Gastroesophageal sphincter (tissue), 4 donors: ENCODE measurements around the gene TCF7L1. TPM values are rescaled to one million over a fixed set of nuclear protein-coding genes. Genes with fewer than 3 reads are reported as not detected.
"Not testable (repeated sequence)": the region's sequence is repeated elsewhere in the genome, so short reads cannot be mapped to it uniquely, and the experiment has no call there.

ENCODE experiments used
- ATAC-seq: fragments of 150-250 bp; one replicate; pipeline ENCODE4 v1.9.1; 2016; ENCODE audit warnings: mild to moderate bottlenecking, moderate library complexity
- H3K27ac ChIP-seq, 4 donors: fragments of 200-600 bp; sonication (generic) in 3 of 4; 1 replicate in 3 of 4; 2 replicates in 1 of 4; pipeline ENCODE4 v1.5.1; 2016 to 2019
- H3K27me3 ChIP-seq: fragments of 200-600 bp; sonication (generic); one replicate; pipeline ENCODE4 v1.5.1; 2019
- H3K36me3 ChIP-seq, 2 donors: fragments of 200-600 bp; sonication (generic); one replicate each; pipeline ENCODE4 v1.5.1; 2019; ENCODE audit warnings: control low read depth in 1 of 2
- H3K4me1 ChIP-seq, 3 donors: fragments of 200-600 bp; sonication (generic); 1 replicate in 2 of 3; 2 replicates in 1 of 3; pipeline ENCODE4 v1.5.1; 2016 to 2019; ENCODE audit warnings: control low read depth in 2 of 3
- H3K4me3 ChIP-seq, 2 donors: fragments of 200-600 bp; sonication (generic); one replicate each; pipeline ENCODE4 v1.5.1; 2019; ENCODE audit warnings: mild to moderate bottlenecking in 1 of 2, moderate library complexity in 1 of 2
- H3K9me3 ChIP-seq, 3 donors: fragments of 200-600 bp; sonication (generic); one replicate each; pipeline ENCODE4 v1.5.1; 2017 to 2019; ENCODE audit warnings: control low read depth in 2 of 3
- CTCF ChIP-seq, 4 experiments: fragments of 200-600 bp in 2 of 4; fragments of 450-650 bp in 2 of 4; sonication (generic) in 1 of 4; IDR thresholded peaks; one replicate each; pipeline ENCODE4 v1.5.1; 2017 to 2019; ENCODE audit warnings: antibody characterized with exemption in 4 of 4, mild to moderate bottlenecking in 2 of 4, moderate library complexity in 2 of 4
- EP300 ChIP-seq: sonication (generic); formaldehyde crosslinking; IDR thresholded peaks from one replicate; pipeline ENCODE4 v1.6.1; 2017; ENCODE audit warnings: antibody characterized with exemption, mild to moderate bottlenecking
- POLR2A ChIP-seq, 2 donors: fragments of 450-650 bp; IDR thresholded peaks; one replicate each; pipeline ENCODE4 v1.6.1; 2017; ENCODE audit warnings: antibody characterized with exemption in 2 of 2, mild to moderate bottlenecking in 2 of 2, moderate library complexity in 1 of 2
- POLR2AphosphoS5 ChIP-seq: sonication (generic); formaldehyde crosslinking; IDR thresholded peaks from one replicate; pipeline ENCODE4 v1.6.1; 2017; ENCODE audit warnings: antibody characterized with exemption
- WGBS, 2 donors: methylation state at CpG; one replicate each; pipeline ENCODE4 v1.1.5; 2018; ENCODE audit warnings: low coverage in 1 of 2; 5-methylcytosine and 5-hydroxymethylcytosine counted together
- total RNA-seq, 4 donors: library from RNA; depleted of rRNA; stranded (reverse); fragments of >200 nt; gene quantifications; one replicate each; pipeline ENCODE4 v1.1.0, GENCODE V29; 2016

Gene TCF7L1
- total RNA-seq, 4 donors from 2014 or later, result 4.0 to 13.0 (median 5.3) TPM

DNA sequence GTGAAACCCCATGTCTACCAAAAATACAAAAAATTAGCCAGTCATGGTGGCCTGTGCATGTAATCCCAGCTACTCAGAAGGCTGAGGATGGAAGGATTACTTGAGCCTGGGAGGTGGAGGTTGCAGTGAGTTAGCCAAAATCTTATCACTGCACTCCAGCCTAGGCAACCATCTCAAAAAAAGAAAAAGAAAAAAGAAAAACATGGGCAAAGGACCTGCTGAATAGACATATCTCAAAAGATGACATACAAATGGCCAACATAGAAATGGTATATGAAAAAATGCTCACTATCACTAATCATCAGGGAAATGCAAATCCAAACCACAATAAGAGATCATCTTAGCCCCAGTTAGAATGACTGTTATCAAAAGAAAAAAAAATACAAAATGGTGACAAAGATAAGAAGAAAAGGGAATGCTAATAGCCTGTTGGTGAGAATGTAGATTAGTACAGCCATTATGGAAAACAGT, 196.0 kb downstream of the TCF7L1 start:
- Histone ChIP-seq H3K27me3 (peaks cover under 1% of the 10 kb centered on the region), H3K27ac (no peak overlapping the region), H3K36me3 (peaks cover 0 to 8% of the 10 kb centered on the region in 2 donors), H3K4me3 (no peak overlapping the region), H3K4me1 (peaks cover 3 to 40% (median 25%) of the 10 kb centered on the region in 3 donors), H3K9me3 (no peaks in the 10 kb centered on the region)
- no peak for ATAC-seq
- TF ChIP-seq EP300 (no peak), CTCF (IDR thresholded peaks at IDR 0.05) (no peak), POLR2AphosphoS5 (no peak), POLR2A (IDR thresholded peaks at IDR 0.05) (no peak)

- not testable (repeated sequence) for H3K27me3 ChIP-seq, H3K36me3 ChIP-seq, H3K4me3 ChIP-seq, ATAC-seq, H3K9me3 ChIP-seq, H3K27ac ChIP-seq
- 56 to 94% methylated on average over 2 of the region's 3 CpGs for WGBS, 2 donors
- peaks cover 2 to 35% (median 20%) of the 10 kb centered on the region in 3 donors for H3K4me1 ChIP-seq
Measured at GRCh38 chr2:85329701-85330100, 196.5 kb downstream of the TCF7L1 start.

GRCh38 chr2:85330839-85331636, 197.8 kb downstream of the TCF7L1 start:
- WGBS, 2 donors, result 60 to 90% methylated on average over 4 to 5 of the region's 13 CpGs
- TF ChIP-seq CTCF (IDR thresholded peaks at IDR 0.05) (no peak), POLR2AphosphoS5 (no peak), EP300 (no peak), POLR2A (IDR thresholded peaks at IDR 0.05) (no peak)
- Histone ChIP-seq H3K9me3 (no peaks in the 10 kb centered on the region), H3K4me3 (no peak overlapping the region), H3K27me3 (peaks cover 4% of the 10 kb centered on the region), H3K4me1 (peaks cover 0 to 22% (median 11%) of the 10 kb centered on the region in 3 donors), H3K27ac (no peak overlapping the region), H3K36me3 (no peaks in the 10 kb centered on the region)
- no peak for ATAC-seq

DNA sequence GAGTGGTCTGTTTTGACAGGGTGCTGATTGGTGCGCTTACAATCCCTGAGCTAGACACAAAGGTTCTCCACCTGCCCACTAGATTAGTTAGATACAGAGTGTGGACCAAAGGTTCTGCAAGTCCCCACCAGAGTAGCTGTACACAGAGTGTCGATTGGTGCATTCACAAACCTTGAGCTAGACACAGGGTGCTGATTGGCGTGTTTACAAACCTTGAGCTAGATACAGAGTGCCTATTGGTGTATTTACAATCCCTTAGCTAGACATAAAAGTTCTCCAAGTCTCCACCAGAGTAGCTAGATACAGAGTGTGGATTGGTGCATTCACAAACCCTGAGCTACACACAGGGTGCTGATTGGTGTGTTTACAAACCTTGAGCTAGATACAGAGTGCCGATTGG, 200.7 kb downstream of the TCF7L1 start:
- not testable (repeated sequence) for H3K9me3 ChIP-seq, H3K4me1 ChIP-seq, H3K27me3 ChIP-seq, ATAC-seq, H3K36me3 ChIP-seq, H3K4me3 ChIP-seq, H3K27ac ChIP-seq
- WGBS, 2 donors, result 100% methylated on average over 1 of the region's 4 CpGs; no CpG with 5 or more reads in 1 of the 2 donors

GRCh38 chr2:85334928-85335327, 201.7 kb downstream of the TCF7L1 start:
- no peaks in the 10 kb centered on the region for H3K36me3 ChIP-seq
- H3K4me3 ChIP-seq, result no peak overlapping the region
- no peak overlapping the region for H3K27ac ChIP-seq
- H3K4me1 ChIP-seq, result no peaks in the 10 kb centered on the region
- WGBS, 2 donors, result 46 to 100% methylated on average over 1 to 2 of the region's 2 CpGs
- TF ChIP-seq EP300, result no peak
- TF ChIP-seq CTCF (IDR thresholded peaks at IDR 0.05), result no peak
- TF ChIP-seq POLR2A (IDR thresholded peaks at IDR 0.05), result no peak
- TF ChIP-seq POLR2AphosphoS5, result no peak
- peaks cover 4% of the 10 kb centered on the region for H3K27me3 ChIP-seq
- H3K9me3 ChIP-seq, result no peaks in the 10 kb centered on the region
- ATAC-seq, result no peak
